NB4 (cell line): ENCODE data around the gene FCRLB.
"Not testable (repeated sequence)": the region's sequence is repeated elsewhere in the genome, so short reads cannot be mapped to it uniquely, and the experiment has no call there.

Experiments used
- DNase-seq: peaks from one replicate; pipeline ENCODE4 v3.0.0; 2010; ENCODE audit warnings: low read depth
- H3K4me3 ChIP-seq: one replicate; pipeline ENCODE4 v1.5.1; 2011; ENCODE audit warnings: mild to moderate bottlenecking, low read depth, low read length, moderate library complexity
- MYC ChIP-seq: IDR thresholded peaks from 2 replicates; pipeline ENCODE4 v1.6.1; 2011; ENCODE audit warnings: low read depth, low read length
- POLR2A ChIP-seq: IDR thresholded peaks from 2 replicates; pipeline ENCODE4 v1.6.1; 2011; ENCODE audit warnings: mild to moderate bottlenecking; ENCODE audit not compliant: insufficient read length; ENCODE audit errors: extremely low read depth
- TF ChIP-seq, protein P1 (sequence below): IDR thresholded peaks from 2 replicates; pipeline ENCODE4 v1.6.1; 2011; ENCODE audit warnings: low read depth, low read length
- TF ChIP-seq, protein P2 (sequence below): IDR thresholded peaks from one replicate; pipeline ENCODE4 v1.5.1; 2012; ENCODE audit warnings: low read depth, low read length

The FCRLB gene

DNA sequence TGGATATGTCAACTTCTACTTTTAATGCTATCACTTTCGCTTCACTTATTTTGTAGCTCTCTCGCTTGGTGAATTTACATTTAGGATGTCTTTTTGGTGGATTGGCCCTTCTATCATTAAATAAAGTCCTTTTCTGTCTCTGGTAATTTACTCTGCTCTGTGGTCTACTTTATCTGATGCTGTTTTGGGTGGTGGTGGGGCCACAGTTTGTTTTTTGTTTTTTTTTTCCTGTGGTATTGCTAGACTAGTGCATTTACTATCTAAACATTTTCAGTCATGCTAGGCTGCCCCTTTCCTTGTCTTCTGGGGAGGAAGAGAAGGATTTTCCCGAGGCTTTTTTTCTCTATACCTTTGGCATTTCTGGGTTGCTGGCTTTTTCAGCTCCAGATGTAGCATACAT lies 32.4 kb upstream of the FCRLB start:
- TF ChIP-seq POLR2A (no peak), MYC (no peak)
- TF ChIP-seq, protein P1, sequence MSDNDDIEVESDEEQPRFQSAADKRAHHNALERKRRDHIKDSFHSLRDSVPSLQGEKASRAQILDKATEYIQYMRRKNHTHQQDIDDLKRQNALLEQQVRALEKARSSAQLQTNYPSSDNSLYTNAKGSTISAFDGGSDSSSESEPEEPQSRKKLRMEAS = no peak
- TF ChIP-seq, protein P2, sequence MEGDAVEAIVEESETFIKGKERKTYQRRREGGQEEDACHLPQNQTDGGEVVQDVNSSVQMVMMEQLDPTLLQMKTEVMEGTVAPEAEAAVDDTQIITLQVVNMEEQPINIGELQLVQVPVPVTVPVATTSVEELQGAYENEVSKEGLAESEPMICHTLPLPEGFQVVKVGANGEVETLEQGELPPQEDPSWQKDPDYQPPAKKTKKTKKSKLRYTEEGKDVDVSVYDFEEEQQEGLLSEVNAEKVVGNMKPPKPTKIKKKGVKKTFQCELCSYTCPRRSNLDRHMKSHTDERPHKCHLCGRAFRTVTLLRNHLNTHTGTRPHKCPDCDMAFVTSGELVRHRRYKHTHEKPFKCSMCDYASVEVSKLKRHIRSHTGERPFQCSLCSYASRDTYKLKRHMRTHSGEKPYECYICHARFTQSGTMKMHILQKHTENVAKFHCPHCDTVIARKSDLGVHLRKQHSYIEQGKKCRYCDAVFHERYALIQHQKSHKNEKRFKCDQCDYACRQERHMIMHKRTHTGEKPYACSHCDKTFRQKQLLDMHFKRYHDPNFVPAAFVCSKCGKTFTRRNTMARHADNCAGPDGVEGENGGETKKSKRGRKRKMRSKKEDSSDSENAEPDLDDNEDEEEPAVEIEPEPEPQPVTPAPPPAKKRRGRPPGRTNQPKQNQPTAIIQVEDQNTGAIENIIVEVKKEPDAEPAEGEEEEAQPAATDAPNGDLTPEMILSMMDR = no peak
- H3K4me3 ChIP-seq = no peak overlapping the region
- DNase-seq = no peak

DNA sequence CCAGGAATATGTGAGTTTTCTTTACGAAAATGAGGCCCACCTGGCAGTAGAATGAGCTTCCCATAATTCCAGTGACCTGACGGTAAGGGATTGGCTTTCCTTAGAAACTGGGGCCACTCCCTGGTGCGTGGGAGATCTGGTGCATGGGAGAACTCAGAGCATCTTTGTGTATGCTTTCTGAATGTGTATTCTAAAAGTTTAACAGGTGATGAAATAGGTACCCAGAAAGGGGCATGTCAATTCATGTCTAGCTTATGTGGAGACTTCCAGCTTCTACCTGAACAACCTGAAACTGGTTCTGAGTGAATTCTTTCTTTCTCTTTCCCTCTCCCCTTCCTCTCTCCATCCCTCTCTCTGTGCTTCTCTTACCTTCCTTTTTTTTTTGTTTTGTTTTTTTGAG lies 29.5 kb upstream of the FCRLB start:
- H3K4me3 ChIP-seq = no peak overlapping the region
- DNase-seq = no peak
- TF ChIP-seq, protein P2 = no peak
- TF ChIP-seq MYC = no peak
- TF ChIP-seq, protein P1 = no peak
- no peak for TF ChIP-seq POLR2A

DNA sequence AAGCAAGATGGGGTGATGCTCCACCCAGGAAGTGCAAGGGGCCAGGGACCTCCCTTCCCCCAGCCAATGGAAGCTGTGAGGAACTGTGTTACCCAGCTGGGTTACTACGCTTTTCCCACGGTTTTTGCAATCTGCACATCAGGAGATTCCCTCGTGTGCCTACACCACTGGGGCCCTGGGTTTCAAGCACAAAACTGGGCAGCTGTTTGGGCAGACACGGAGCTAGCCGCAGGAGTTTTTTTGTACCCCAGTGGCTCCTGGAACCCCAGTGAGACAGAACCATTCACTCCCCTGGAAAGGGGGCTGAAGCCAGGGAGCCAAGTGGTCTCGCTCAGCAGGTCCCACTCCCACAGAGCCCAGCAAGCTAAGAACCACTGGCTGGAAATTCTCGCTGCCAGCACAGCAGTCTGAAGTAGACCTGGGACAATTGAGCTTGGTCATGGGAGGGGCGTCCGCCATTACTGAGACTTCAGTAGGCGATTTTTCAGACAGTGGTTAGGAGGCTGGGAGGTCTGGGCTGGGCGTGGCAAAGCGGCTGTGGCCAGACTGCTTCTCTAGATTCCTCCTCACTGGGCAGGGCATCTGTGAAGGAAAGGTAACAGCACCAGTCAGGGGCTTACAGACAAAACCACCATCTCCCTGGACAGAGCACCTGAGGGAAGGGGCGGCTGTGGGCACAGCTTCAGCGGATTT lies 28.2 kb upstream of the FCRLB start:
- not testable (repeated sequence) for DNase-seq, H3K4me3 ChIP-seq

DNA sequence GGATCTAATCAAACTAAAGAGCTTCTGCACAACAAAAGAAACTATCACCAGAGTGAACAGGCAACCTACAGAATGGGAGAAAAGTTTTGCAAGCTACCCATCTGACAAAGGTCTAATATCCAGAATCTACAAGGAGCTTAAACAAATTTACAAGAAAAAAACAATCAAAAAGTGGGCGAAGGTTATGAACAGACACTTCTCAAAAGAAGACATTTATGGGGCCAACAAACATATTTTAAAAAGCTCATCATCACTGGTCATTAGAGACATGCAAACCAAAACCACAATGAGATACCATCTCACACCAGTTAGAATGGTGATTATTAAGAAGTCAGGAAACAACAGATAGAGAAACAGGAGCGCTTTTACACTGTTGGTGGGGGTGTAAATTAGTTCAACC lies 23.0 kb upstream of the FCRLB start:
- DNase-seq, H3K4me3 ChIP-seq: not testable (repeated sequence)

DNA sequence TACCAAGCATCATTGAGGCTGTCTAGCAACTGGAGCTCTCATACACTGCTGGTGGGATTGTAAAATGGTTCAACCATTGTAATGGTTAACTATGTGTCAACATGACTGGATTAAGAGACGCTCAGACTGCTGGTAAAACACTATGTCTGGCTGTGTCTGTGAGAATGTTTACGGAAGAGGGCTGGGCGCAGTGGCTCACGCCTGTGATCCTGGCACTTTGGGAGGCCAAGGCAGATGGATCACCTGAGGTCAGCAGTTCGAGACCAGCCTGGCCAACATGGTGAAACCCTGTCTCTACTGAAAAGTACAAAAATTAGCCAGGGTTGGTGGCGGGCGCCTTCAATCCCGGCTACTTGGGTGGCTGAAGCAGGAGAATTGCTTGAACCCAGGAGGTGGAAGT lies 19.1 kb upstream of the FCRLB start:
- no peak for DNase-seq

DNA sequence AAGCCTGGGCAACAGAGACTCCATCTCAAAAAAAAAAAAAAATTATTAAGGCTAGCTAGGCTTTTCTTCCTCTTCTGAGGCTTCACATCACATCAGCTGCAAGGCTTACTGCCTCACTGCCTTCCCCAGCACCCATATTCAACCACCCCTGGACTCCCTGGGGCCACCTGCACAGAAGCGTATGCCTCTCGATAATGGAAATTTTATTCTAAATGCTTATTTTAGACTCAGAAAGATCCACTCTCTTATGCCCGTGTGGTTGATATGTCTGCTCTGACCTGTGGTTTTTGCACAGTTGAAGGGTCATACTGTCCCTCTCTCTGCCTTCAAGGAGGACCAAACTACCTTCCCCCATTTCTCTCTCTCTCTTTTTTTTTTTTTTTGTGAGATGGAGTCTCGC lies 15.8 kb upstream of the FCRLB start:
- TF ChIP-seq, protein P2 = no peak
- TF ChIP-seq, protein P1 = no peak
- TF ChIP-seq POLR2A (no peak), MYC (no peak)
- DNase-seq = no peak
- no peak overlapping the region for H3K4me3 ChIP-seq

More for the DNA sequence above, 19.1 kb upstream of the FCRLB start:
- TF ChIP-seq, protein P1 = no peak
- TF ChIP-seq, protein P2 = no peak
- TF ChIP-seq POLR2A = no peak
- no peak for TF ChIP-seq MYC
- H3K4me3 ChIP-seq = no peak overlapping the region

DNA sequence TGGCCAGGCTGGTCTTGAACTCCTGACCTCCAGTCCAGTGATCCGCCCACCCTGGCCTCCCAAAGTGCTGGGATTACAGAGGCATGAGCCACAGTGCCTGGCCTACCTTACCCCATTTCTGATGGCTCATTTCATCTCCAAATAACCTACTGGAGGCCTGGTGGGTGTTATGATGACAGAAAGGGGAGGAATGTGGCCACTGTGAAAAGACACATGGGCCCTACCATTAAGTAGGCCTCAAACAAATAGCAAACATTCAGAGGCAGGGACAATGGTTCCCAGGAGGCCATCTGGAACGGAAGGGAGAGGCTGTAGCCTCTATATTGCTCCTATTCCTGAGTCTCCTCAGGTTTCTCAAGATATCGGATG lies 15.2 kb upstream of the FCRLB start:
- H3K4me3 ChIP-seq = no peak overlapping the region
- no peak for DNase-seq
- TF ChIP-seq MYC (no peak), POLR2A (no peak)
- TF ChIP-seq, protein P1 = no peak
- TF ChIP-seq, protein P2 = no peak
